Esophagus muscularis mucosa (tissue), 4 donors: ENCODE measurements around the gene FRAS1. TPM values are rescaled to one million over a fixed set of nuclear protein-coding genes. Genes with fewer than 3 reads are reported as not detected.

Experiments used
- DNase-seq: peaks from one replicate; pipeline ENCODE4 v3.0.0-alpha.2; 2017; ENCODE audit errors: extremely low spot score
- H3K27ac ChIP-seq, 4 donors: fragments of 200-600 bp; sonication (generic); replicated peaks in 1 of 4; 1 replicate in 3 of 4; 2 replicates in 1 of 4; pipeline ENCODE4 v1.5.1; 2016 to 2019; ENCODE audit warnings: mild to moderate bottlenecking in 1 of 4
- H3K27me3 ChIP-seq, 4 donors: fragments of 200-600 bp; sonication (generic); one replicate each; pipeline versions ENCODE4 v1.5.1 to v1.6.0; 2016 to 2019
- H3K36me3 ChIP-seq, 4 donors: fragments of 200-600 bp; sonication (generic); one replicate each; pipeline ENCODE4 v1.5.1; 2016 to 2019
- H3K4me1 ChIP-seq, 4 donors: fragments of 200-600 bp; sonication (generic); one replicate each; pipeline ENCODE4 v1.5.1; 2016 to 2019
- H3K4me3 ChIP-seq, 4 donors: fragments of 200-600 bp; sonication (generic); 1 replicate in 2 of 4; 2 replicates in 2 of 4; pipeline ENCODE4 v1.5.1; 2016 to 2019; ENCODE audit warnings: mild to moderate bottlenecking in 4 of 4, moderate library complexity in 1 of 4
- H3K9me3 ChIP-seq, 4 donors: fragments of 200-600 bp; sonication (generic); 1 replicate in 3 of 4; 2 replicates in 1 of 4; pipeline ENCODE4 v1.5.1; 2016 to 2019
- CTCF ChIP-seq, 3 experiments: fragments of 200-600 bp in 2 of 3; fragments of 450-650 bp in 1 of 3; sonication (generic) in 2 of 3; IDR thresholded peaks; one replicate each; pipeline ENCODE4 v1.5.1; 2017 to 2019; ENCODE audit warnings: antibody characterized with exemption in 3 of 3, mild to moderate bottlenecking in 2 of 3, moderate library complexity in 1 of 3
- EP300 ChIP-seq: sonication (generic); formaldehyde crosslinking; IDR thresholded peaks from one replicate; pipeline ENCODE4 v1.6.1; 2017; ENCODE audit warnings: antibody characterized with exemption
- POLR2A ChIP-seq: fragments of 450-650 bp; IDR thresholded peaks from one replicate; pipeline ENCODE4 v1.6.1; 2017; ENCODE audit warnings: antibody characterized with exemption, moderate library complexity, mild to moderate bottlenecking, low read depth
- POLR2AphosphoS5 ChIP-seq, 2 donors: sonication (generic); formaldehyde crosslinking; IDR thresholded peaks; one replicate each; pipeline ENCODE4 v1.6.1; 2017; ENCODE audit warnings: antibody characterized with exemption in 2 of 2
- WGBS: methylation state at CpG from one replicate; pipeline ENCODE4 v1.1.5; 2018; 5-methylcytosine and 5-hydroxymethylcytosine counted together
- intact Hi-C: fragments of 100-400 bp; cut with DNase I; formaldehyde crosslinking; loops from one replicate; pipeline ENCODE4 v1.15.1; 2023
- total RNA-seq, 4 donors: library from RNA; depleted of rRNA; stranded (reverse); fragments of >200 nt; gene quantifications; one replicate each; pipeline versions ENCODE4 v1.1.0 to v1.2.1, GENCODE V29; 2016

FRAS1 gene
- total RNA-seq, 4 donors from 2014 or later, result 5.3 to 8.7 (median 5.7) TPM

- no peak for DNase-seq
- intact Hi-C loops, result no loop called here
- peaks cover 0 to 17% (median 8%) of the 10 kb centered on the region in 4 donors for H3K4me1 ChIP-seq
- no peak overlapping the region for H3K4me3 ChIP-seq
- H3K9me3 ChIP-seq, result no peaks in the 10 kb centered on the region
- no peak for TF ChIP-seq POLR2A
- TF ChIP-seq EP300, result no peak
- TF ChIP-seq CTCF (IDR thresholded peaks at IDR 0.05), result no peak
- TF ChIP-seq POLR2AphosphoS5 (IDR thresholded peaks at IDR 0.05), result no peak
- H3K27me3 ChIP-seq, result no peaks in the 10 kb centered on the region
- H3K27ac ChIP-seq, result no peak overlapping the region
- no peaks in the 10 kb centered on the region for H3K36me3 ChIP-seq
- WGBS, result 55% methylated on average over 2 of the region's 2 CpGs
Observed at GRCh38 chr4:78219825-78220224, 162.7 kb downstream of the FRAS1 start.

- Histone ChIP-seq H3K9me3 (no peaks in the 10 kb centered on the region), H3K27ac (no peak overlapping the region), H3K36me3 (no peaks in the 10 kb centered on the region), H3K4me1 (peaks cover 0 to 15% (median 8%) of the 10 kb centered on the region in 4 donors), H3K4me3 (no peak overlapping the region), H3K27me3 (no peaks in the 10 kb centered on the region)
- WGBS, result 61% methylated on average over 3 of the region's 3 CpGs
- TF ChIP-seq POLR2AphosphoS5 (IDR thresholded peaks at IDR 0.05), result no peak
- no peak for TF ChIP-seq EP300
- no peak for TF ChIP-seq POLR2A
- TF ChIP-seq CTCF (IDR thresholded peaks at IDR 0.05), result no peak
- no peak for DNase-seq
- intact Hi-C loops, result no loop called here
Observed at GRCh38 chr4:78220283-78220682, 163.2 kb downstream of the FRAS1 start.

GRCh38 chr4:78222575-78223186 lies 165.6 kb downstream of the FRAS1 start:
- Histone ChIP-seq H3K36me3 (no peaks in the 10 kb centered on the region), H3K9me3 (peaks cover 0 to 5% (median 0%) of the 10 kb centered on the region in 4 donors), H3K4me1 (peaks cover 0 to 15% (median 8%) of the 10 kb centered on the region in 4 donors), H3K27ac (no peak overlapping the region), H3K4me3 (no peak overlapping the region), H3K27me3 (no peaks in the 10 kb centered on the region)
- 82% methylated on average over 8 of the region's 8 CpGs for WGBS
- TF ChIP-seq POLR2A (no peak), CTCF (IDR thresholded peaks at IDR 0.05) (no peak)
- intact Hi-C loops, result no loop called here
- DNase-seq, result no peak

GRCh38 chr4:78225236-78225635 lies 168.1 kb downstream of the FRAS1 start:
- Histone ChIP-seq H3K4me1 (no peaks in the 10 kb centered on the region), H3K27me3 (no peaks in the 10 kb centered on the region), H3K27ac (no peak overlapping the region), H3K9me3 (peaks cover 0 to 5% (median 0%) of the 10 kb centered on the region in 4 donors), H3K36me3 (no peaks in the 10 kb centered on the region), H3K4me3 (no peak overlapping the region)
- intact Hi-C loops, result no loop called here
- 92% methylated on average over 3 of the region's 3 CpGs for WGBS
- no peak for DNase-seq
- TF ChIP-seq POLR2A (no peak), EP300 (no peak), POLR2AphosphoS5 (IDR thresholded peaks at IDR 0.05) (no peak), CTCF (IDR thresholded peaks at IDR 0.05) (no peak)

- TF ChIP-seq CTCF (IDR thresholded peaks at IDR 0.05) (no peak), EP300 (no peak), POLR2AphosphoS5 (IDR thresholded peaks at IDR 0.05) (no peak), POLR2A (no peak)
- intact Hi-C loops, result no loop called here
- no peaks in the 10 kb centered on the region for H3K4me1 ChIP-seq
- H3K4me3 ChIP-seq, result no peak overlapping the region
- H3K27me3 ChIP-seq, result no peaks in the 10 kb centered on the region
- H3K36me3 ChIP-seq, result no peaks in the 10 kb centered on the region
- H3K27ac ChIP-seq, result no peak overlapping the region
- DNase-seq, result no peak
- peaks cover 0 to 5% (median 0%) of the 10 kb centered on the region in 4 donors for H3K9me3 ChIP-seq
Observed at GRCh38 chr4:78226279-78226678, 169.2 kb downstream of the FRAS1 start.
